ENCODE measurements around the gene EPS8L2.

Gene EPS8L2

GRCh38 chr11:678297-678696 is 27.7 kb upstream of the EPS8L2 start:
- no peak overlapping the region for H3K4me3 ChIP-seq (ENCODE audit: low read length)
- DNase-seq (ENCODE audit: low read depth) = no peak
- TF ChIP-seq CTCF (conservative IDR thresholded peaks at IDR 0.05; ENCODE audit: low read depth, low read length) = no peak

DNA sequence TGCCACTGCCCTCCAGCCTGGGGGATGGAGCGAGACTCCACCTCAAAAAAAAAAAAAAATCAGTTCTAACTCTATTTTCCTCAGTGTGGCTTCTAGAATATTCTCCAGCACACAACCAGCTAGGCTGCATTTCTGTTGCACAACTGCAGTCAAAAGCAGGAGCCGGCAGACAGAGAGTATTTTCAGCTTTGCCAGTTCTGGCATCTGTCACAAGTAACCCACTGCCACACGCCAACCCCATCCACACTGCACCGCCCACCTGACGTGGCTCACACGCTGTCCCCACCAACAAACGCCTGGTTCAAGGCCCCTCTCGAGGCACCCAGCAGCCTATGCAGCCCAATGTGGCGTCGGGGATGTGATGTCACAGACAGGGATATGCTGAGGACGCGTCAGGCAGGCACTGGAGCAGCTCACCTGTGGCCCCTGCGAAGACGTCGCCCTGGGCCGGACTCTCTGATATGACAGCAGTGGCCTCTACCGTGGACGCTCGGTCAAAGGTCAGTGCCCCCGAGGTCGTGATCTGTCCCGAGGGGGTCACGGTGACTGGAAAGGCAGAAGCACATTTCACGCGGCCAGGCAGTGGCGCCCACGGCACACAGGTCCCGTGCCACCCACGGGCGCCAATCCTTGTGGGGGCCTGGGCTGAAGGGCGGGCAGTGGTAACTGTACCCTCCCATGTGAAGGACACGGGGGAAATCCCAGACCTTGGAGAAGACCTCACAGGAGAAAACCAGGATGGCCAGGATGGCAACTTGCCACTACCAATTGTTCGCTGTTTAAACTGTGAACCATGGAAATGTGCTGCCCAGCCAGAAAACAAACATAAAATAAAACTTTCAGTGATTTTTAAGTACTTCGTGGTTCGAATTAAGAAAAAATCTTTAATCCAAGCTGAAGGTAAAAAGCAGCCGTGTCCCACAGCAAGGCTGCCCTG is 26.5 kb upstream of the EPS8L2 start:
- no peak for TF ChIP-seq CTCF (conservative IDR thresholded peaks at IDR 0.05; ENCODE audit: low read depth, low read length)
- DNase-seq (ENCODE audit: low read depth) = no peak
- no peak overlapping the region for H3K4me3 ChIP-seq (ENCODE audit: low read length)

DNA sequence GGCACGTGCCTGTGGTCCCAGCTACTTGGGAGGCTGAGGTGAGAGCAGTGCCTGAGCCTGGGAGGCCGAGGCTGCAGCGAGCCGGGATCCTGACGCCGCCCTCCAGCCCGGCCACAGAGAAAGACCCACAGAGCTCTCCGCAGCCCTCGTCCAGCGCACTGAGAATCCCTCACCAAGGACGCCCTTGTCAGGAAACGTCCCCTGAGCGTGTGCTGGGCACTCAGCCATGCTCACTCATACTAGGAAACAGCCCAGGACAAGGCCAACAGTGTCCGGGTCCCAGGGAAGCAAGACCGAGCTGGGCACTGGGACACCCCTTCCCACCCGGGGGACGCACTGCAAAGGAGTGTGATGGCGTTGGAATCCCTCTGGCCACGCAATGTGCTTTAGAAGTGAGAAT is 25.6 kb upstream of the EPS8L2 start:
- DNase-seq (ENCODE audit: low read depth) = no peak
- no peak for TF ChIP-seq CTCF (conservative IDR thresholded peaks at IDR 0.05; ENCODE audit: low read depth, low read length)
- no peak overlapping the region for H3K4me3 ChIP-seq (ENCODE audit: low read length)

DNA sequence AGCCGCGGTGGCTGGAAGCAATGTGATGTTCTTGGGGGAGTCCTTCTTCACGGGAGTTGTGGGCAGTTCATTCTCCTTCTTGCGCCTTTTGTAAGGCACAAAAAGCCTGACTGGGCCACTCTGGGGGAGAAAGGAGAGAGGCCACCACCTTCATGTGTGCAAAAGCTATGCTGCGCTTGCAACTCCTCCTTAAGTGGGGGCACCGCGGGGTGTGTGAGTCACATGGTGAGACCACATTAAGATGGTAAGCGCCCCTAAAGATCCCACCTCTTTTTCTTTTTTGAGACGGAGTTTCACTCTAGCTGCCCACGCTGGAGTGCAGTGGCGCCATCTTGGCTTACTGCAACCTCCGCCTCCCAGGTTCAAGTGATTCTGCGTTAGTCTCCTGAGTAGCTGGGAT is 25.1 kb upstream of the EPS8L2 start:
- TF ChIP-seq CTCF (conservative IDR thresholded peaks at IDR 0.05; ENCODE audit: low read depth, low read length) = no peak
- no peak overlapping the region for H3K4me3 ChIP-seq (ENCODE audit: low read length)
- DNase-seq (ENCODE audit: low read depth) = no peak

DNA sequence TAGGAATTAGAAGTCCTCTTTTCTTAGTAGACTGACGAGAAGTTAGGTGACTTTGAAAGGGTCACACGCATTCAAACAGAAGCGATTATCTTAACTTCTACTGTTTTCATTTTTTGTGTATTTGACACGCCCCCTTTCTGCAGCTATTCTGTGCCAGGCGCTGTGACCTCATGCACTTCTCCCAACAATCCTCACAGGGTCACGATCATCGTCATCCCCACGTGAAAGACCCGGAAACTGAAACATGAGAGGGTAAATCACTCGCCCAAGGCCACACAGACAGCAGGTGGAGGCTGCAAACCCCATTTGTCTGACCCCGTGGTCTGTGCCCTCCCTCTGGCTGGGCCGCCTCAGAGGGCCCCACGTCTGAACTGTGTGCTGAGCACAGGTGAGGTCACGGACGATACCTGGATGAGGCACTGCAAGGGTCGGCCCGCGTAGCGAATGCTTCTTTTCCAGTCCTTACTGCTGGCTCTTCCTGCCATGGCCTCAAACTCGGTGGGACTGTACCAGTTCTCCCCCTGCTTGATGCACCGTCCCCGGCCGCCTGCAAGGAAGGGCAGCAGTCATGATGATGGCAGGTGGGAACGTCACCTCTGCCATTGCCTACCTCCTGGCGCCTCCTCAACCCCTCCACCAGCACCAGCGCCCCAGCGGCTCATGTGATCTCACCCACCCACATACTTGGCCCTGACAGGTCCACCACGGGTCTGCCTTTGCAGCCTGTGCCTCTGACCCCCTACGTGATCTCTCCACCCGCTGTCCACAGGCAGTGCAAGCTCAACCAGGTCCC is 19.4 kb upstream of the EPS8L2 start:
- TF ChIP-seq CTCF (conservative IDR thresholded peaks at IDR 0.05; ENCODE audit: low read depth, low read length) = no peak
- no peak overlapping the region for H3K4me3 ChIP-seq (ENCODE audit: low read length)
- DNase-seq (ENCODE audit: low read depth) = no peak

GRCh38 chr11:687751-688150 is 18.3 kb upstream of the EPS8L2 start:
- no peak for DNase-seq (ENCODE audit: low read depth)
- no peak for TF ChIP-seq CTCF (conservative IDR thresholded peaks at IDR 0.05; ENCODE audit: low read depth, low read length)

More at GRCh38 chr11:687751-688150, 18.3 kb upstream of the EPS8L2 start:
- H3K4me3 ChIP-seq (ENCODE audit: low read length) = no peak overlapping the region

All from retinal pigment epithelial cell (primary cell).